Measurements from ENCODE around the gene PSMB10.

- no peak for TF ChIP-seq POLR2A (IDR thresholded peaks at IDR 0.05; ENCODE audit: borderline replicate concordance, extremely low read depth, insufficient read depth, insufficient read length)
- TF ChIP-seq, protein P1, sequence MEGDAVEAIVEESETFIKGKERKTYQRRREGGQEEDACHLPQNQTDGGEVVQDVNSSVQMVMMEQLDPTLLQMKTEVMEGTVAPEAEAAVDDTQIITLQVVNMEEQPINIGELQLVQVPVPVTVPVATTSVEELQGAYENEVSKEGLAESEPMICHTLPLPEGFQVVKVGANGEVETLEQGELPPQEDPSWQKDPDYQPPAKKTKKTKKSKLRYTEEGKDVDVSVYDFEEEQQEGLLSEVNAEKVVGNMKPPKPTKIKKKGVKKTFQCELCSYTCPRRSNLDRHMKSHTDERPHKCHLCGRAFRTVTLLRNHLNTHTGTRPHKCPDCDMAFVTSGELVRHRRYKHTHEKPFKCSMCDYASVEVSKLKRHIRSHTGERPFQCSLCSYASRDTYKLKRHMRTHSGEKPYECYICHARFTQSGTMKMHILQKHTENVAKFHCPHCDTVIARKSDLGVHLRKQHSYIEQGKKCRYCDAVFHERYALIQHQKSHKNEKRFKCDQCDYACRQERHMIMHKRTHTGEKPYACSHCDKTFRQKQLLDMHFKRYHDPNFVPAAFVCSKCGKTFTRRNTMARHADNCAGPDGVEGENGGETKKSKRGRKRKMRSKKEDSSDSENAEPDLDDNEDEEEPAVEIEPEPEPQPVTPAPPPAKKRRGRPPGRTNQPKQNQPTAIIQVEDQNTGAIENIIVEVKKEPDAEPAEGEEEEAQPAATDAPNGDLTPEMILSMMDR (IDR thresholded peaks at IDR 0.05 in 2 of 3, conservative IDR thresholded peaks at IDR 0.05 in 1 of 3; ENCODE audit: borderline replicate concordance in 1 of 3, insufficient read depth in 1 of 3, low read depth in 2 of 3, low read length in 2 of 3): no peak
- TF ChIP-seq EZH2 (IDR thresholded peaks at IDR 0.05): no peak
- TF ChIP-seq EGR1 (IDR thresholded peaks at IDR 0.05; ENCODE audit: low read depth): no peak
- no peak for TF ChIP-seq ATF3 (IDR thresholded peaks at IDR 0.05)
- TF ChIP-seq SP1 (IDR thresholded peaks at IDR 0.05; ENCODE audit: low read depth): no peak
- TF ChIP-seq POLR2AphosphoS5 (IDR thresholded peaks at IDR 0.05; ENCODE audit: low read depth, low read length): no peak
These were observed 52.0 kb downstream of the PSMB10 start, which contains the start of gene NRN1L for GRCh38 chr16:67884684-67885083.

Data from HCT116 (cell line).